ENCODE data around the gene ALDH1A3.

The ALDH1A3 gene

DNA sequence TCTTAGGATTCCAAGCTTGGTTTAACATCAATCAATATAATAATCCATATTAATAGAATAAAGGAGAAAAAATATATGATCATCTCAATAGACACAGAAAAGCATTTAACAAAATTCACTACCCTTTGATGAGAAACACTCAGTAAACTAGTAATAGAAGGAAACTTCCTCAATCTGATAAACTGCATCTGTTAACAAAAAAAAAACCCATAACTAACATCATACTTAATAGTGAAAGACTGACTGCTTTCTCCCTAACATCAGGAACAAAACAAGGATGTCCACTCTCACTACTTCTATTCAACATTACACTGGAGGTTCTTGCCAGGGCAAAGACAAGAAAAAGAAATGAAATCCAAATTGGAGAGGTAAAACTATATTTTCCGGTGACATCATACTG is 70.1 kb downstream of the ALDH1A3 start:
- H3K4me3 ChIP-seq (ENCODE audit: low read depth, low read length): no peak overlapping the region
- TF ChIP-seq, protein P1, sequence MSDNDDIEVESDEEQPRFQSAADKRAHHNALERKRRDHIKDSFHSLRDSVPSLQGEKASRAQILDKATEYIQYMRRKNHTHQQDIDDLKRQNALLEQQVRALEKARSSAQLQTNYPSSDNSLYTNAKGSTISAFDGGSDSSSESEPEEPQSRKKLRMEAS (IDR thresholded peaks at IDR 0.05; ENCODE audit: low read depth, low read length): no peak
- TF ChIP-seq POLR2A (IDR thresholded peaks at IDR 0.05; ENCODE audit: extremely low read depth, insufficient read length) (no peak), MYC (IDR thresholded peaks at IDR 0.05; ENCODE audit: low read depth, low read length) (no peak)
- TF ChIP-seq, protein P2, sequence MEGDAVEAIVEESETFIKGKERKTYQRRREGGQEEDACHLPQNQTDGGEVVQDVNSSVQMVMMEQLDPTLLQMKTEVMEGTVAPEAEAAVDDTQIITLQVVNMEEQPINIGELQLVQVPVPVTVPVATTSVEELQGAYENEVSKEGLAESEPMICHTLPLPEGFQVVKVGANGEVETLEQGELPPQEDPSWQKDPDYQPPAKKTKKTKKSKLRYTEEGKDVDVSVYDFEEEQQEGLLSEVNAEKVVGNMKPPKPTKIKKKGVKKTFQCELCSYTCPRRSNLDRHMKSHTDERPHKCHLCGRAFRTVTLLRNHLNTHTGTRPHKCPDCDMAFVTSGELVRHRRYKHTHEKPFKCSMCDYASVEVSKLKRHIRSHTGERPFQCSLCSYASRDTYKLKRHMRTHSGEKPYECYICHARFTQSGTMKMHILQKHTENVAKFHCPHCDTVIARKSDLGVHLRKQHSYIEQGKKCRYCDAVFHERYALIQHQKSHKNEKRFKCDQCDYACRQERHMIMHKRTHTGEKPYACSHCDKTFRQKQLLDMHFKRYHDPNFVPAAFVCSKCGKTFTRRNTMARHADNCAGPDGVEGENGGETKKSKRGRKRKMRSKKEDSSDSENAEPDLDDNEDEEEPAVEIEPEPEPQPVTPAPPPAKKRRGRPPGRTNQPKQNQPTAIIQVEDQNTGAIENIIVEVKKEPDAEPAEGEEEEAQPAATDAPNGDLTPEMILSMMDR (IDR thresholded peaks at IDR 0.05; ENCODE audit: low read depth, low read length): no peak
- DNase-seq (ENCODE audit: low read depth): no peak

DNA sequence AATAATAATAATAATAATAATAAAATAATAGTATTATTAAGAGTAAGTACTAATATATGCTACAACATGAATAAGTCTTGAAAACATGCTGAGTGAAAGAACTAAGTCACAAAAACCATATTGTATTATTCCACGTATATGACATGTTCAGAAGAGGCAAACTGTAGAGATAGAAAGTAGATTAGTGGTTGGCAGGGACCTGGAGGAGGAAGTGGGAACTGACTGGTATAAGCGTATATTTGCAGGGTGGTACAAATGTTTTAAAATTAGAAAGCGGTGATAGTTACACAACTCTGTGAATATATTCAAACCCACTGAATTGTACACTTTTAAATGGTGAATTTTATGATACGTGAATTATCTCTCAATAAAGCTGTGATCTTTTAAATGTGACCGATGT is 72.3 kb downstream of the ALDH1A3 start:
- no peak overlapping the region for H3K4me3 ChIP-seq (ENCODE audit: low read depth, low read length)
- TF ChIP-seq, protein P1 (IDR thresholded peaks at IDR 0.05; ENCODE audit: low read depth, low read length): no peak
- TF ChIP-seq, protein P2 (IDR thresholded peaks at IDR 0.05; ENCODE audit: low read depth, low read length): no peak
- TF ChIP-seq MYC (IDR thresholded peaks at IDR 0.05; ENCODE audit: low read depth, low read length) (no peak), POLR2A (IDR thresholded peaks at IDR 0.05; ENCODE audit: extremely low read depth, insufficient read length) (no peak)
- DNase-seq (ENCODE audit: low read depth): peak; percentile 27

DNA sequence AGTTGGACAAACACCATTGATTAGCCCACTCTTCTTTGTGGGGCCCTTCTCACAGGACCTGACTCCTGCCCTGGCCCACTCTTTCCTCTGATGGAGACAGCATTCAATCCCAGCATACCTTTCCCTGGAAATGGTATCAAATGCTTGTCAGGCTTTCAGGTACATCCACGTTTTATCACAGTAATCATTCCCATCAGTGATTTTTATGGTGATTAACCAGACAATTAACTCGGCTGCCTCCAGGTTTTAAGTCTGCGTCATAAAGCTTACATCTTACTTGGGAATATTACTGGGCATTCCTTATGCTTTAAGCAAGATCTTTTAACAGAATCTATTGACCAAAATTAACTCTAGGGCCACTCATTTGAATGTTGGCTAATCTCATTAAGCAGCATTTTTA is 72.9 kb downstream of the ALDH1A3 start:
- no peak for DNase-seq (ENCODE audit: low read depth)
- no peak overlapping the region for H3K4me3 ChIP-seq (ENCODE audit: low read depth, low read length)
- TF ChIP-seq, protein P2 (IDR thresholded peaks at IDR 0.05; ENCODE audit: low read depth, low read length): no peak
- TF ChIP-seq POLR2A (IDR thresholded peaks at IDR 0.05; ENCODE audit: extremely low read depth, insufficient read length) (no peak), MYC (IDR thresholded peaks at IDR 0.05; ENCODE audit: low read depth, low read length) (no peak)

DNA sequence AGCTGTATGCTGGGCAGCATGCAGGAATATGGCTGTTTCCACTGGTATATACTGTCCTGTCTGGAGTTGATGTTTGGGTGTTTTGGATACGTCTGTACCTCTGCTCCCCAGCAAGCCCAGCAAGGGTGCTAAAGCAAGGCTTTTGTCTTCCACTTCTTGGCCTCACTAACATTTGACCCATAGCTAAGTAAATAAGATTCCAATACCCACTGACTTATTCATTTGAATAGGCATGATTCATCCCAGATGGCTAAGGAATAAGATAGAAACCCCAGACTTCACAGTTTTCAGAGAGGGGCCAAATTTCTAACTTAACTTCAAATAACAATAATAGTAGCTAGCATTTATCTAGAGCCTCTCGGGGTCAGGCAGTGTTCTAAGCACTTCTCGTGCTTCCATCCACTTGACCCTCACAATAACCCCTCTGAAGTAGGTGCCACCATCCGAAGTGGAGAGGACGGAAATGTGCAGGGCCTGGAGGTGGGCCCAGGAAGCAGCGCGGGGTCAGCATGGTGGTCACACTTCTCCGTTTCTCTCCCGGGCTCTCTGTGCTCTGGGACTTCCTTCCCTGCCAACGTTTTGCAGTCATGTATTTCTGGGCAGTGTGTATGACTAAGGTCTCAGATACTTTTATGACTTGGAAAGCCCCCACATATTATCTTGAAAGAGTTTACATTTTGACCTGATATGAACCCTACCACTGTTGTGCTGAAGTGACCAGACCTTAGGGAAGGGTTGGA is 78.9 kb downstream of the ALDH1A3 start:
- DNase-seq (ENCODE audit: low read depth): no peak
- TF ChIP-seq POLR2A (IDR thresholded peaks at IDR 0.05; ENCODE audit: extremely low read depth, insufficient read length) (no peak), MYC (IDR thresholded peaks at IDR 0.05; ENCODE audit: low read depth, low read length) (no peak)
- TF ChIP-seq, protein P1 (IDR thresholded peaks at IDR 0.05; ENCODE audit: low read depth, low read length): no peak
- TF ChIP-seq, protein P2 (IDR thresholded peaks at IDR 0.05; ENCODE audit: low read depth, low read length): no peak
- no peak overlapping the region for H3K4me3 ChIP-seq (ENCODE audit: low read depth, low read length)

DNA sequence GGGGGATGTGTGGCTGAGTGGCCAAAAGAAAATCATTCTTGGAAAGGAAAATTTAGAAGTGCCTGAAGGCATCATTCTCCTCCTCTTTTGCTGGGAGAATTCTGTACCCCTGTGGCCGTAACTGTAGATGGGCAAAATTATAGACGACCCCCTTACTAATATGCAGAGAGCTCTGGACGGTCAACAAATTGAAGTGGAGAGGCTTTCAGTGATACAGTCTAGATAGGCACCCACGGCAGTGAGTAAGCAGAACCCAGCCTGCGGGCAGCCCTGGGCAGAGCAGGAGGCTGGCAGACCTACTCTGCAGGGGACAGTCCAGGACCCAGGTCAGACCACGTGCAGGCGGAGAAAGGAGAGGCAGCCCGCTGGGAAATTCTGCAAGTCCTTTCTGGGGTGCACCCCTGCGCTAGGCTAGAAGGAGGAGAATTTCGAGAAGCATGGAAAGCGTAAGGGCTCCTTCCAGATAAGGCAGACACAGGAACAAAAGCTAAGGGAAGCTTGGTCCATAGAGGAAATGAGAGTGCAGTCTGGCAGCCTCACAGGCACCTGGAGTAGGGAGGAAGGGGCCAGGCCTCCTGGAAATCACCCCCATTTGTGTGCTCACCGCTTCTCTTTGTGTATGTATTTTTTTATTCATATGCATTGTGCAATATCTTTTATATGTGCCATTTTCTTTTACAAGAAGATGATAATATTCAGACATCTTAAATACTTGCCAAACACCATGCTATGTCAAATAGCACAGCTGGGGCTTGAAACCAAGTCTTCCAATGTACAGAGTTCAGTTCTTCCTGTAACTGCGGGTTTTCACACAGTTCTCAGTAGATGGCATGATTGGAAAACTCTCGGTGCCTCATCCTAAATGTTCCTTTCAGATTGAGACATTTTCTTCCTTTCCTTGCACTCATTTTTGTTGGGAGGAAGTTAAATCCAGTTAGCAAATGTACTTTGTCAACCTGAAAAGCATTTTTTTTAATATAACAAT is 79.7 kb downstream of the ALDH1A3 start:
- DNase-seq (ENCODE audit: low read depth): no peak
- TF ChIP-seq, protein P1 (IDR thresholded peaks at IDR 0.05; ENCODE audit: low read depth, low read length): no peak
- TF ChIP-seq, protein P2 (IDR thresholded peaks at IDR 0.05; ENCODE audit: low read depth, low read length): no peak
- no peak for TF ChIP-seq POLR2A (IDR thresholded peaks at IDR 0.05; ENCODE audit: extremely low read depth, insufficient read length)
- no peak for TF ChIP-seq MYC (IDR thresholded peaks at IDR 0.05; ENCODE audit: low read depth, low read length)
- no peak overlapping the region for H3K4me3 ChIP-seq (ENCODE audit: low read depth, low read length)
